Measurements from ENCODE around the gene EYA2. TPM values are rescaled to one million over a fixed set of nuclear protein-coding genes. Genes with fewer than 3 reads are reported as not detected.
"Not testable (repeated sequence)": the region's sequence is repeated elsewhere in the genome, so short reads cannot be mapped to it uniquely, and the experiment has no call there.

The EYA2 gene
- total RNA-seq, 1 donor from 2014 or later, result not detected

GRCh38 chr20:46872328-46873211, 22.1 kb upstream of the EYA2 start:
- H3K36me3 Mint-ChIP-seq (ENCODE audit: low read depth), result no peaks in the 10 kb centered on the region
- DNase-seq (ENCODE audit: low spot score), result no peak
- intact Hi-C loops (cut with micrococcal nuclease), result no loop called here
- H3K4me3 Mint-ChIP-seq (ENCODE audit: low read depth), result peak overlapping the region; percentile 6
- peaks cover 8% of the 10 kb centered on the region for H3K27me3 Mint-ChIP-seq (ENCODE audit: low read depth)
- no peak overlapping the region for H3K27ac Mint-ChIP-seq
- H3K9me3 Mint-ChIP-seq, result peaks cover 7% of the 10 kb centered on the region
- peaks cover 3% of the 10 kb centered on the region for H3K4me1 Mint-ChIP-seq (ENCODE audit: low read depth)

GRCh38 chr20:46875059-46875458, 19.6 kb upstream of the EYA2 start:
- Mint-ChIP-seq H3K9me3 (no peaks in the 10 kb centered on the region), H3K27ac (no peak overlapping the region), H3K36me3 (ENCODE audit: low read depth) (no peaks in the 10 kb centered on the region), H3K4me1 (ENCODE audit: low read depth) (peaks cover 3% of the 10 kb centered on the region), H3K4me3 (ENCODE audit: low read depth) (no peak overlapping the region), H3K27me3 (ENCODE audit: low read depth) (peaks cover 8% of the 10 kb centered on the region)
- intact Hi-C loops (cut with micrococcal nuclease), result no loop called here
- DNase-seq (ENCODE audit: low spot score), result no peak

GRCh38 chr20:46879386-46879785, 15.3 kb upstream of the EYA2 start:
- H3K36me3 Mint-ChIP-seq (ENCODE audit: low read depth), result no peaks in the 10 kb centered on the region
- H3K27ac Mint-ChIP-seq, result no peak overlapping the region
- intact Hi-C loops (cut with micrococcal nuclease), result no loop called here
- no peak overlapping the region for H3K4me3 Mint-ChIP-seq (ENCODE audit: low read depth)
- no peaks in the 10 kb centered on the region for H3K9me3 Mint-ChIP-seq
- DNase-seq (ENCODE audit: low spot score), result no peak
- H3K27me3 Mint-ChIP-seq (ENCODE audit: low read depth), result peaks cover 10% of the 10 kb centered on the region
- H3K4me1 Mint-ChIP-seq (ENCODE audit: low read depth), result no peaks in the 10 kb centered on the region

- H3K36me3 Mint-ChIP-seq (ENCODE audit: low read depth); intact Hi-C loops (cut with micrococcal nuclease); H3K27ac Mint-ChIP-seq; DNase-seq (ENCODE audit: low spot score); H3K9me3 Mint-ChIP-seq; H3K4me3 Mint-ChIP-seq (ENCODE audit: low read depth); H3K27me3 Mint-ChIP-seq (ENCODE audit: low read depth); H3K4me1 Mint-ChIP-seq (ENCODE audit: low read depth): not testable (repeated sequence)
Measured at GRCh38 chr20:46879963-46880362, 14.7 kb upstream of the EYA2 start.

- H3K9me3 Mint-ChIP-seq, result no peaks in the 10 kb centered on the region
- H3K27ac Mint-ChIP-seq, result no peak overlapping the region
- no peak for DNase-seq (ENCODE audit: low spot score)
- peaks cover 21% of the 10 kb centered on the region for H3K27me3 Mint-ChIP-seq (ENCODE audit: low read depth)
- H3K4me3 Mint-ChIP-seq (ENCODE audit: low read depth), result no peak overlapping the region
- H3K4me1 Mint-ChIP-seq (ENCODE audit: low read depth), result no peaks in the 10 kb centered on the region
- H3K36me3 Mint-ChIP-seq (ENCODE audit: low read depth), result no peaks in the 10 kb centered on the region
- intact Hi-C loops (cut with micrococcal nuclease), result no loop called here
Measured at GRCh38 chr20:46883892-46884291, 10.8 kb upstream of the EYA2 start.

- Mint-ChIP-seq H3K27ac (no peak overlapping the region), H3K27me3 (ENCODE audit: low read depth) (peaks cover 48% of the 10 kb centered on the region), H3K36me3 (ENCODE audit: low read depth) (no peaks in the 10 kb centered on the region), H3K9me3 (no peaks in the 10 kb centered on the region), H3K4me3 (ENCODE audit: low read depth) (no peak overlapping the region), H3K4me1 (ENCODE audit: low read depth) (no peaks in the 10 kb centered on the region)
- no peak for DNase-seq (ENCODE audit: low spot score)
- intact Hi-C loops (cut with micrococcal nuclease), result no loop called here
Measured at GRCh38 chr20:46890682-46891081, 4.0 kb upstream of the EYA2 start.

GRCh38 chr20:46893051-46893450, 1.6 kb upstream of the EYA2 start:
- no peaks in the 10 kb centered on the region for H3K4me1 Mint-ChIP-seq (ENCODE audit: low read depth)
- H3K9me3 Mint-ChIP-seq, result no peaks in the 10 kb centered on the region
- no peak for DNase-seq (ENCODE audit: low spot score)
- H3K27ac Mint-ChIP-seq, result no peak overlapping the region
- no peak overlapping the region for H3K4me3 Mint-ChIP-seq (ENCODE audit: low read depth)
- H3K27me3 Mint-ChIP-seq (ENCODE audit: low read depth), result peaks cover 57% of the 10 kb centered on the region
- H3K36me3 Mint-ChIP-seq (ENCODE audit: low read depth), result no peaks in the 10 kb centered on the region
- intact Hi-C loops (cut with micrococcal nuclease), result no loop called here

GRCh38 chr20:46893877-46894578, 615 bp upstream of the EYA2 start:
- Mint-ChIP-seq H3K36me3 (ENCODE audit: low read depth) (no peaks in the 10 kb centered on the region), H3K9me3 (no peaks in the 10 kb centered on the region), H3K4me1 (ENCODE audit: low read depth) (no peaks in the 10 kb centered on the region), H3K27me3 (ENCODE audit: low read depth) (peaks cover 63% of the 10 kb centered on the region), H3K4me3 (ENCODE audit: low read depth) (no peak overlapping the region), H3K27ac (no peak overlapping the region)
- intact Hi-C loops (cut with micrococcal nuclease), result no loop called here
- no peak for DNase-seq (ENCODE audit: low spot score)

GRCh38 chr20:46894971-46895905, 595 bp downstream of the EYA2 start:
- Mint-ChIP-seq H3K4me1 (ENCODE audit: low read depth) (no peaks in the 10 kb centered on the region), H3K27ac (no peak overlapping the region), H3K9me3 (no peaks in the 10 kb centered on the region), H3K27me3 (ENCODE audit: low read depth) (peaks cover 72% of the 10 kb centered on the region), H3K36me3 (ENCODE audit: low read depth) (no peaks in the 10 kb centered on the region), H3K4me3 (ENCODE audit: low read depth) (no peak overlapping the region)
- DNase-seq (ENCODE audit: low spot score), result no peak
- intact Hi-C loops (cut with micrococcal nuclease), result no loop called here

GRCh38 chr20:46895906-46896242, 1.2 kb downstream of the EYA2 start:
- intact Hi-C loops (cut with micrococcal nuclease), result no loop called here
- Mint-ChIP-seq H3K36me3 (ENCODE audit: low read depth) (no peaks in the 10 kb centered on the region), H3K27ac (no peak overlapping the region), H3K4me1 (ENCODE audit: low read depth) (no peaks in the 10 kb centered on the region), H3K4me3 (ENCODE audit: low read depth) (no peak overlapping the region), H3K9me3 (no peaks in the 10 kb centered on the region), H3K27me3 (ENCODE audit: low read depth) (peaks cover 72% of the 10 kb centered on the region)
- no peak for DNase-seq (ENCODE audit: low spot score)

- intact Hi-C loops (cut with micrococcal nuclease), result no loop called here
- no peak overlapping the region for H3K4me3 Mint-ChIP-seq (ENCODE audit: low read depth)
Measured at GRCh38 chr20:46897328-46897880, 2.8 kb downstream of the EYA2 start.

GRCh38 chr20:46898423-46898822, 3.8 kb downstream of the EYA2 start:
- Mint-ChIP-seq H3K9me3 (no peaks in the 10 kb centered on the region), H3K36me3 (ENCODE audit: low read depth) (no peaks in the 10 kb centered on the region), H3K27ac (no peak overlapping the region), H3K4me1 (ENCODE audit: low read depth) (no peaks in the 10 kb centered on the region), H3K27me3 (ENCODE audit: low read depth) (peaks cover 59% of the 10 kb centered on the region), H3K4me3 (ENCODE audit: low read depth) (no peak overlapping the region)
- DNase-seq (ENCODE audit: low spot score), result no peak
- intact Hi-C loops (cut with micrococcal nuclease), result no loop called here

More at GRCh38 chr20:46897328-46897880, 2.8 kb downstream of the EYA2 start:
- H3K27me3 Mint-ChIP-seq (ENCODE audit: low read depth), result peaks cover 70% of the 10 kb centered on the region
- H3K9me3 Mint-ChIP-seq, result no peaks in the 10 kb centered on the region
- DNase-seq (ENCODE audit: low spot score), result no peak
- no peak overlapping the region for H3K27ac Mint-ChIP-seq
- no peaks in the 10 kb centered on the region for H3K4me1 Mint-ChIP-seq (ENCODE audit: low read depth)
- no peaks in the 10 kb centered on the region for H3K36me3 Mint-ChIP-seq (ENCODE audit: low read depth)
